Liver (tissue), 9 donors: Measurements from ENCODE around the gene HPGD. TPM values are rescaled to one million over a fixed set of nuclear protein-coding genes. Genes with fewer than 3 reads are reported as not detected.

Source experiments
- DNase-seq: peaks from one replicate; pipeline ENCODE4 v3.0.0-alpha.2; 2017; ENCODE audit warnings: low spot score
- H3K27ac ChIP-seq, 2 donors: one replicate each; pipeline ENCODE4 v1.7.0; 2013; ENCODE audit warnings: inconsistent platforms in 2 of 2, low read length in 2 of 2, control low read depth in 1 of 2, low read depth in 1 of 2, mild to moderate bottlenecking in 1 of 2
- H3K27me3 ChIP-seq, 4 donors: one replicate each; pipeline versions ENCODE4 v1.6.1 to v1.7.0; 2013; ENCODE audit warnings: low read length in 3 of 4, inconsistent platforms in 1 of 4, mild to moderate bottlenecking in 1 of 4, moderate library complexity in 1 of 4; ENCODE audit not compliant: control insufficient read depth in 4 of 4, insufficient read depth in 4 of 4
- H3K36me3 ChIP-seq, 4 donors: one replicate each; pipeline versions ENCODE4 v1.6.1 to v1.7.0; 2013; ENCODE audit warnings: low read length in 3 of 4, mild to moderate bottlenecking in 3 of 4, low read depth in 1 of 4, moderate library complexity in 1 of 4; ENCODE audit not compliant: control insufficient read depth in 4 of 4, insufficient read depth in 3 of 4
- H3K4me1 ChIP-seq, 4 donors: one replicate each; pipeline versions ENCODE4 v1.6.1 to v1.7.0; 2013; ENCODE audit warnings: low read length in 3 of 4, mild to moderate bottlenecking in 3 of 4, moderate library complexity in 1 of 4; ENCODE audit not compliant: control insufficient read depth in 4 of 4, insufficient read depth in 4 of 4
- H3K4me3 ChIP-seq, 3 donors: one replicate each; pipeline versions ENCODE4 v1.6.1 to v1.7.0; 2013; ENCODE audit warnings: low read length in 3 of 3, control low read depth in 1 of 3, low read depth in 1 of 3, mild to moderate bottlenecking in 1 of 3
- H3K9ac ChIP-seq, 2 donors: one replicate each; pipeline ENCODE4 v1.7.0; 2013; ENCODE audit warnings: low read length in 2 of 2, mild to moderate bottlenecking in 2 of 2, moderate library complexity in 2 of 2, control low read depth in 1 of 2, low read depth in 1 of 2
- H3K9me3 ChIP-seq, 4 donors: one replicate each; pipeline versions ENCODE4 v1.6.1 to v1.7.0; 2013; ENCODE audit warnings: low read length in 3 of 4; ENCODE audit not compliant: control insufficient read depth in 4 of 4
- ATF3 ChIP-seq: IDR thresholded peaks from 2 replicates; pipeline ENCODE4 v1.6.1; 2016; ENCODE audit warnings: antibody characterized with exemption
- CTCF ChIP-seq: fragments of 150-350 bp; IDR thresholded peaks from 2 replicates; pipeline ENCODE4 v1.5.1; 2017; ENCODE audit warnings: improper control_type of control experiment, low read depth, low read length; ENCODE audit not compliant: missing input control
- EGR1 ChIP-seq, 2 donors: IDR thresholded peaks; 2 replicates each; pipeline ENCODE4 v1.6.1; 2016 to 2018; ENCODE audit warnings: antibody characterized with exemption in 2 of 2, low read depth in 2 of 2
- FOXA1 ChIP-seq: IDR thresholded peaks from 2 replicates; pipeline ENCODE4 v1.6.1; 2016; ENCODE audit warnings: antibody characterized with exemption
- FOXA2 ChIP-seq: IDR thresholded peaks from 2 replicates; pipeline ENCODE4 v1.6.1; 2016; ENCODE audit warnings: antibody characterized with exemption
- GABPA ChIP-seq, 2 donors: IDR thresholded peaks in 1 of 2; conservative IDR thresholded peaks in 1 of 2; 2 replicates each; pipeline ENCODE4 v1.6.1; 2016; ENCODE audit warnings: antibody characterized with exemption in 2 of 2, mild to moderate bottlenecking in 1 of 2, moderate library complexity in 1 of 2
- HNF4A ChIP-seq, 2 donors: conservative IDR thresholded peaks; 2 replicates each; pipeline ENCODE4 v1.6.1; 2016; ENCODE audit warnings: antibody characterized with exemption in 2 of 2, mild to moderate bottlenecking in 2 of 2
- HNF4G ChIP-seq: IDR thresholded peaks from 2 replicates; pipeline ENCODE4 v1.6.1; 2016; ENCODE audit warnings: antibody characterized with exemption
- JUND ChIP-seq, 2 donors: IDR thresholded peaks; 2 replicates each; pipeline ENCODE4 v1.6.1; 2016; ENCODE audit warnings: antibody characterized with exemption in 2 of 2
- NR2F2 ChIP-seq: IDR thresholded peaks from 2 replicates; pipeline ENCODE4 v1.6.1; 2016; ENCODE audit warnings: antibody characterized with exemption
- RAD21 ChIP-seq, 2 donors: IDR thresholded peaks; 2 replicates each; pipeline ENCODE4 v1.6.1; 2016; ENCODE audit warnings: antibody characterized with exemption in 2 of 2, mild to moderate bottlenecking in 2 of 2
- REST ChIP-seq: IDR thresholded peaks from 2 replicates; pipeline ENCODE4 v1.6.1; 2016; ENCODE audit warnings: antibody characterized with exemption, mild to moderate bottlenecking
- RXRA ChIP-seq, 2 donors: IDR thresholded peaks; 2 replicates each; pipeline ENCODE4 v1.6.1; 2017 to 2018; ENCODE audit warnings: antibody characterized with exemption in 2 of 2, mild to moderate bottlenecking in 1 of 2
- SP1 ChIP-seq: IDR thresholded peaks from 2 replicates; pipeline ENCODE4 v1.6.1; 2018; ENCODE audit warnings: antibody characterized with exemption, mild to moderate bottlenecking
- TAF1 ChIP-seq: conservative IDR thresholded peaks from 2 replicates; pipeline ENCODE4 v1.6.1; 2016; ENCODE audit warnings: antibody characterized with exemption, mild to moderate bottlenecking
- YY1 ChIP-seq: IDR thresholded peaks from 2 replicates; pipeline ENCODE4 v1.6.1; 2016; ENCODE audit warnings: antibody characterized with exemption, mild to moderate bottlenecking
- ZBTB33 ChIP-seq: IDR thresholded peaks from 2 replicates; pipeline ENCODE4 v1.6.1; 2016; ENCODE audit warnings: antibody characterized with exemption
- WGBS: extraction: QIAGEN DNeasy Blood & Tissue Kit; methylation state at CpG from one replicate; pipeline ENCODE4 v1.1.7; 2013; 5-methylcytosine and 5-hydroxymethylcytosine counted together
- polyA plus RNA-seq, 2 donors: library from polyadenylated mRNA; stranded (reverse) in 1 of 2; unstranded in 1 of 2; fragments of 200-250 nt in 1 of 2; fragments of >200 nt in 1 of 2; fragmentation: Nextera tagmentation in 1 of 2; extraction: Ambion mirVana in 1 of 2; gene quantifications; one replicate each; pipeline versions ENCODE4 v1.2.1 to v1.2.3, GENCODE V29; 2013 to 2015
- total RNA-seq, 2 donors: library from RNA; depleted of rRNA; stranded (reverse); fragments of >200 nt; gene quantifications; one replicate each; pipeline ENCODE4 v1.2.3, GENCODE V29; 2014
- TF ChIP-seq, protein P1 (sequence below): IDR thresholded peaks from 2 replicates; pipeline ENCODE4 v1.6.1; 2016; ENCODE audit warnings: antibody characterized with exemption
- donor health status: healthy.
- donor health status: healthy.
- donor health status: healthy.
- donor health status: healthy.
- donor health status: healthy.

HPGD gene
- total and polyA plus RNA-seq, 4 donors: 7.9 to 113 (median 57.1) TPM

- Histone ChIP-seq H3K9me3 (no peaks in the 10 kb centered on the region), H3K4me1 (peaks cover 0 to 2% (median 0%) of the 10 kb centered on the region in 4 donors), H3K27me3 (no peaks in the 10 kb centered on the region), H3K9ac (no peak overlapping the region), H3K27ac (no peak overlapping the region), H3K4me3 (no peak overlapping the region), H3K36me3 (no peaks in the 10 kb centered on the region)
- no peak for DNase-seq
- TF ChIP-seq RXRA (IDR thresholded peaks at IDR 0.05): no peak
- WGBS: 80% methylated on average over 6 of the region's 6 CpGs
Measured at GRCh38 chr4:174457468-174457867, 64.8 kb downstream of the HPGD start.

GRCh38 chr4:174454815-174455473 lies 67.3 kb downstream of the HPGD start:
- Histone ChIP-seq H3K9me3 (no peaks in the 10 kb centered on the region), H3K36me3 (no peaks in the 10 kb centered on the region), H3K4me1 (no peaks in the 10 kb centered on the region), H3K9ac (no peak overlapping the region), H3K27ac (no peak overlapping the region), H3K4me3 (no peak overlapping the region), H3K27me3 (no peaks in the 10 kb centered on the region)
- WGBS: 86% methylated on average over 6 of the region's 6 CpGs
- no peak for DNase-seq
- TF ChIP-seq ATF3 (no peak), RXRA (IDR thresholded peaks at IDR 0.05) (no peak), YY1 (no peak), RAD21 (IDR thresholded peaks at IDR 0.05) (no peak), HNF4A (conservative IDR thresholded peaks at IDR 0.05) (no peak), TAF1 (no peak), EGR1 (IDR thresholded peaks at IDR 0.05; ENCODE audit: low read depth in 2 of 2) (no peak), ZBTB33 (no peak), HNF4G (no peak), FOXA2 (no peak), SP1 (no peak)

GRCh38 chr4:174451718-174452296 lies 70.5 kb downstream of the HPGD start:
- Histone ChIP-seq H3K9ac (no peak overlapping the region), H3K36me3 (no peaks in the 10 kb centered on the region), H3K9me3 (no peaks in the 10 kb centered on the region), H3K27ac (no peak overlapping the region), H3K27me3 (no peaks in the 10 kb centered on the region), H3K4me1 (no peaks in the 10 kb centered on the region), H3K4me3 (no peak overlapping the region)
- WGBS: 65% methylated on average over 2 of the region's 2 CpGs
- DNase-seq: no peak
- no peak for TF ChIP-seq NR2F2
- TF ChIP-seq FOXA1: no peak
- no peak for TF ChIP-seq TAF1
- TF ChIP-seq JUND (IDR thresholded peaks at IDR 0.05): no peak
- TF ChIP-seq RXRA (IDR thresholded peaks at IDR 0.05): no peak
- TF ChIP-seq, protein P1, sequence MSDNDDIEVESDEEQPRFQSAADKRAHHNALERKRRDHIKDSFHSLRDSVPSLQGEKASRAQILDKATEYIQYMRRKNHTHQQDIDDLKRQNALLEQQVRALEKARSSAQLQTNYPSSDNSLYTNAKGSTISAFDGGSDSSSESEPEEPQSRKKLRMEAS: no peak
- TF ChIP-seq CTCF: no peak
- TF ChIP-seq RAD21 (IDR thresholded peaks at IDR 0.05): no peak
- TF ChIP-seq SP1: no peak
- no peak for TF ChIP-seq HNF4A (conservative IDR thresholded peaks at IDR 0.05)
- no peak for TF ChIP-seq FOXA2
- no peak for TF ChIP-seq GABPA (IDR thresholded peaks at IDR 0.05 in 1 of 2, conservative IDR thresholded peaks at IDR 0.05 in 1 of 2)
- no peak for TF ChIP-seq HNF4G
- TF ChIP-seq REST: no peak
